Right ventricle myocardium inferior (tissue), 1 donor: Measurements from ENCODE around the gene SPACA9. TPM values are rescaled to one million over a fixed set of nuclear protein-coding genes. Genes with fewer than 3 reads are reported as not detected.

Source experiments
- ATAC-seq: fragments of 200-7000 bp; cut with Tn5 transposase; one replicate; pipeline ENCODE4 v1.9.1; 2020; ENCODE audit warnings: mild to moderate bottlenecking, moderate library complexity
- DNase-seq: peaks from one replicate; pipeline ENCODE4 v3.0.0; 2021; ENCODE audit errors: missing footprints
- intact Hi-C: fragments of 100-400 bp; cut with DNase I; formaldehyde crosslinking; loops from one replicate; pipeline ENCODE4 v1.11.0; 2022
- total RNA-seq: library from RNA; stranded (reverse); fragmentation: NEBNext Ultra II Directional; extraction: Animal tissue kit (Norgen Biotek cat#: 25700); gene quantifications from one replicate; pipeline ENCODE4 v1.2.1, GENCODE V29; 2021
- donor health status: DM: no; HTN: yes; CAD: no; lungs with severe emphysema.

SPACA9 gene
- total RNA-seq, 1 donor from 2014 or later, result 4.0 TPM

DNA sequence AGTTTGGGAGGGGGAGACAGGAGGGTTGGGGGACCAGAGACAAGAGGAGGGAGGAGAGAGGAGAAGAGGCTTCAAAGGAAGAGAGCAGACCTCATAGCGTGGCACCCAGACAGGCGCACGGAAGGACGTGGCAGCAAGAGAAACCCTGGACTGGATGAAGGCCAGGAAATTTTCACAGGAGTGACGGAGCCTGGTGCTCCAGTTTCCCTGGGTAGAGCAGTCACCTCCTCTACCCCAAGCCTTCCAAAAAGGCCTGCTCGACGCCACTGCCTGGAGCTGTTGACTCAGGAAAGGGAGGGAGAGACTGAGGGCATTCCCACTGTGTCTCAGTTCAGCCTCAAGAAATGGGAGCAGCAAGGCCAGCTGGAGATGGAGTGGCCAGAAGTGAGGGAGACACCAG lies 19.9 kb upstream of the SPACA9 start:
- no peak for ATAC-seq
- no peak for DNase-seq
- intact Hi-C loops, result no loop called here

DNA sequence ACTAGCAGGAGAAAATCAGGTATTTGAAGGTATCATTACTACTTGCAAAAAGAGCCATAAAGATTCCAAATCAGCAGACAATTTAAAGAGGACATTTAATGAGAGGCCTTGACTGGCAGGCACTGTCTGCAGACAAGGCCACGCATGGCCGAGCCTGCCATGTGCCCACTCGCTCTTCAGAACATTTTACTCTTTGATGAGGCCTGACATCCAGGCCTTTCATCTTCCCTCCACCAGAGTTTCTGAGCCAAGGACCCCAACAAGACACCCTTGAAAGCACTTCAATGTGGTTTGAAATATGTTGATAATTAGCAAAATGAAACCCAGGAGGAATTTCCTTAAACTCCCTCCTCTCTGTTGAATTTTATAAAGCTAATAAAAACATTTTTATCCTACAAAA lies 17.0 kb upstream of the SPACA9 start:
- no peak for ATAC-seq
- no peak for DNase-seq
- intact Hi-C loops, result no loop called here

GRCh38 chr9:132862533-132862932 lies 16.2 kb upstream of the SPACA9 start:
- ATAC-seq, result no peak
- intact Hi-C loops, result no loop called here
- DNase-seq, result no peak

GRCh38 chr9:132863096-132863495 lies 15.6 kb upstream of the SPACA9 start:
- ATAC-seq (no peak), DNase-seq (no peak)
- intact Hi-C loops, result no loop called here

DNA sequence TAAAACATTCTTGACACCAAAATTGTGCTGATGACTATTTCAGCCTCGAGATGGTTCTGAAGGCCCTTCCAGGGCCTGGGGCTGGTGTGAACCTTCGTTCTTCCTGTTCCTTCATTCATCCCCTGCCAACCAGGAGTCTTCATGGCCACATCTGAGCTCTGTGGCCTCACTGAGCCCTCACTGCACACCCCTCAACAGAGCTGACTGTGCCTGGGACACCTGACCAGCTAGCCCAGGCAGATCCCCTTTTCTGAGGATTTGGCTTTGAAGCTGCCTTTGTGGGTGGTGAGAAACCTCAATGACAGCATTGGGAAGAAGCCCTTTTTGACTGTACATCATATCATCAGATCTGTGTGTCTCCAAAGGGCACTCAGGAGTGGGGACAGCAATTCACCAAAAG lies 14.4 kb upstream of the SPACA9 start:
- intact Hi-C loops, result no loop called here
- ATAC-seq (no peak), DNase-seq (no peak)

DNA sequence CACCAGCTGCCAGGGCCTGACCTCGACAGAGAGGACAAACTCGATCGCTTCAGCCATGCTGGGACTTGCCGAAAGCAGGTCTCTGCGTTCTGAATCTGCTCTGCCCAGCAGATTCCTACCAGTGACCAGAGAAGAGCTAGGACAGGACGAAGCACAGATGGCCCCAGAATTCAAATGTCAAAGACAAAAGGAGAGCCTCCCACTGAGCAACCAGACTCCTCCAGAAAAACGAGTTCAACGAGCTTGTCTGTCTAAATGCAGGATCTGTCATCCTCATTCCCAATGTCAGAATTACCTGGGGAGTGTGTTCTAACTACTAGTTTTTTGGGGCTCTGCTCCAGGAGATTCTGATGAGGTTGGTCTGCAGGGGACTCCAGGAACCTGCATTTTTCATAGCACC lies 14.0 kb upstream of the SPACA9 start:
- ATAC-seq, result no peak
- intact Hi-C loops, result no loop called here
- DNase-seq, result no peak

DNA sequence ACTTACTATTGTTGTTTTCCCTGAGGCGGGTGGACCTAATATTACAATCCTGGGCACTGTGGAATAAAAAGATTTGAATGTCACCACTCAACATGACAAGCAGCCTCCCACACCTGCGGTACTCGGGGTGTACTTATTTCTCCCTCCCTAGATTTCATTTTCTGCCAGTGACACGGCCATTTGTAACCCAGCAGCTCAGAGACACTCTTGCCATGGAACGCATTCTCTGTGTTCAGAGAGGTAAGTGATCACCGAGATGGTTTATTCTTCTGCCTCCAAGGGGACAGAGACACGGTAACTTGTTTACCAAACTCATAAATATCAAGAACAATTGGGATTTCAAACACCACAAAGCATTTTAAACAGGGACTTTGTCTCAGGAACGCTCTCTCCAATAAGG lies 11.8 kb upstream of the SPACA9 start:
- DNase-seq (no peak), ATAC-seq (no peak)
- intact Hi-C loops, result no loop called here

- no peak for DNase-seq
- ATAC-seq, result no peak
- intact Hi-C loops, result no loop called here
These were observed 9.4 kb upstream of the SPACA9 start for GRCh38 chr9:132869266-132869665.

DNA sequence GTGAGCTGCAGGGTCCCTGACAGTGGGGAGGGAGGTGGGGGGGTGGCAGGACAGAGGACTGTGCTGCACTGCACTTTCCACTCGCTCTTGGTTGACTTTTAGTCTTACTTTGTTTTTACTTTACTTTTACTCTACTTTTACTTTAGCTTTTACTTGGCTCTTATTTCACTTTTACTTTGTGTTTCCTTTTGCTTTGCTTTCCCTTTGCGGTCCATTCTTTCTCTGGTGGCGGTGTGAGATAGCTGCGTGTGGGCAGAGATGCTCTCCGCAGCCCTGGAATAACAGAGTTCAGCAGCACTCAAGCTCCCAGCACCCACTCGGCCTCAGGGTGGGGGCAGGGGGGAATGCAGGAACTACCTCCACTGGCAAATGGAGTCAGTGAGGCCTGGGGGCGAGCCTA lies 5.3 kb upstream of the SPACA9 start:
- ATAC-seq (no peak), DNase-seq (no peak)
- intact Hi-C loops, result no loop called here

DNA sequence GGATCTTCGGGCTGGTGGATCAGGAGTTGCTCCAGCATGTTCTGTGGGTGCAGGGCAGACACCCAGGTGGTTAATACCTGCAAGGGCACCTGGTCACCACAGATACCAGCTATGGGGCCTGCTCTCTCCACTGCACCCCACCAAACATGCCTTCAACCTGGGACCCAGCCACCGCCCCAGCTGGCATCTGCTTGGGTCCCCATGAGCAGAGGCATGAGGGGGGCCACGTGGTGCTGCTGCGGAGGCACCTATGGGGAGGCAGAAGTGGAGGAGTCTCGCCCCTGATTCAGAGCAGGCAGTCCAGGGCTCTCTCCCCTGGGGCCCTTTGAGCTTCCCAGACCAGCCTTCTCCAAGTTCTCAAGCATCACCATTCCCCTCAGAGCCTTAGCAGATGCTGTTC lies 3.5 kb upstream of the SPACA9 start:
- DNase-seq, result no peak
- intact Hi-C loops, result no loop called here
- no peak for ATAC-seq

GRCh38 chr9:132876849-132877248 lies 1.8 kb upstream of the SPACA9 start:
- DNase-seq (no peak), ATAC-seq (no peak)
- intact Hi-C loops, result no loop called here

GRCh38 chr9:132877458-132877823 lies 1.3 kb upstream of the SPACA9 start:
- DNase-seq (no peak), ATAC-seq (no peak)
- intact Hi-C loops, result no loop called here

GRCh38 chr9:132877824-132878694 lies 639 bp upstream of the SPACA9 start, which contains the start of gene AK8:
Gene AK8, minus strand, starts transcription at chr9:132878284. Its CDS starts 29 bp downstream, at chr9:132878255.
- DNase-seq (peak; percentile 87), ATAC-seq (peak; percentile 86)
- intact Hi-C loops, result no loop called here

DNA sequence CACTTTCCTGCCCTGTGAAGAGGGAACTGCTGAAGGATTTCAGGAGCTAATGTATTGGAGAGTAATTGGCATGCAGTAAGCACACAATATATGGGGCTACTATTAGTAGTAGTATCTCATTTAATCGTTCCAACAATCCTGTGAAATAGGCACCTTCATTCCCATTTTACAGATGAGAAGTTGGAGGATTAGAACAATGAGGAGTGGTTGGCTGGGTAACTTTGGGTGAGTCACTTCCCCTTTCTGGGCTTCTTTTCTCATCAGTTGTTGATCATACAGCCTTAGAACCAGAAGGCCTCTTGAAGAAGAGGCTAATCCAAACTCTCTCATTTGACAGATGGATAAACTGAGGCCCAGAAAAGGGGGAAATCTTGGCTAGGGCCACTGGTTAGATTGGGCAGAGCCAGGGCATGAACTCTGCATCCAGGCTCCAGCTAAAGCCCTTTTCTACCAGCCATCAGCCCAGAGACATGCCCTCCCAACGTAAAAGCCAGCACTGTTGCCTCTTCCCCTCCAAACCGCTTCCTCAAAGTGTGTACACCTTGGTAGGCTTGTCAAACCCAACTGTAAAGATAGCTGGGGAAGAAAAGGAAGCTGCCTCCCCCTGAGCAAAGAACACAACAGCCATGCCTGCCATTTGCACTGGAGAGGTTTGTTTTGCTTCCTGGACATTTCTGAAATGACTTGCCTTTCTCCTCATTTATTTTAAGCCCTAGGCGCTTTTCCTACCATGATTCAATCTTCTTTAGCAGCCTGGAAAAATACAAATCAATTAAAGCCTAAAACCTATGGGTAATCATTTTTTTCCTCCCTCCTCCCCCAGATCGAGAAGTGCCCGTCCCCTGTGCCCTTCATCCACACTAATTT lies 992 bp downstream of the SPACA9 start:
- intact Hi-C loops, result no loop called here

DNA sequence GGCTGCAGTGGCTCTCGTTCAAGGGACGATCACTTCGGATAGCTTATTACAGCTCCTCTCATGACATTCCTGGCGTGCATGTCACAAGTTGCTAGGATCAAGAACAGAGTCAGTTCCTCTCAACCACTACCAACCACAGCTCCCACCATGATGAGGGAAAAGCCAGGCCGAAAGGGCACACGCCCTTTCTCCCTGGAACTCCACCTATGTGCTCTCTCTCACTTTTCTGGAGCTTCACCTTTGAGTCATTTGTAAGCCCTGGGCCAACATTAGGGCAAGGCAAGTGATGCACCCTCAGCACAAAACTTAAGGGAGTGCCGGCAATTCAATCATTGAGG lies 1.6 kb downstream of the SPACA9 start:
- DNase-seq (no peak), ATAC-seq (no peak)
- intact Hi-C loops, result no loop called here

More for the DNA sequence above, 992 bp downstream of the SPACA9 start:
- no peak for ATAC-seq
- no peak for DNase-seq

- intact Hi-C loops, result no loop called here
- DNase-seq (no peak), ATAC-seq (no peak)
These were observed 3.1 kb downstream of the SPACA9 start for GRCh38 chr9:132881826-132882225.

DNA sequence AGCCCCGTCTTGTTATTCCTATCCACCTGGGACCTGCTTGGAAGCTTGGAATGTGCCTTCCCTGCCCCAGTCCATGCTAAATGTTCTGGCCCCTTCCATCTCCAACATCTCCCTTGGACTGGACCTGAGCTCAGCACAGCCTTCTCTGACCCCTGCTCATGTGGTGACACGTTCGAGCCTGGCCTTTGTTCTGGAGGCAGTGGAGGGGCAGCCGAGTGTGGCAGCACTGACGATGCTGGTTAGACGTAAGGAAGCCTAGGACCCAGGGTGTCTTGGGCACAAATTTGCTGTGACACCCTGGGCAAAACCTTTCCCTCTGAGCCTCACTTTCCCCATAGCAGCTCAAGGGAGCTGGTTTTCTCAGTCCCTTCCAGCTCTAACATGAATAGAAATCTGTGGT lies 3.9 kb downstream of the SPACA9 start:
- intact Hi-C loops, result no loop called here

DNA sequence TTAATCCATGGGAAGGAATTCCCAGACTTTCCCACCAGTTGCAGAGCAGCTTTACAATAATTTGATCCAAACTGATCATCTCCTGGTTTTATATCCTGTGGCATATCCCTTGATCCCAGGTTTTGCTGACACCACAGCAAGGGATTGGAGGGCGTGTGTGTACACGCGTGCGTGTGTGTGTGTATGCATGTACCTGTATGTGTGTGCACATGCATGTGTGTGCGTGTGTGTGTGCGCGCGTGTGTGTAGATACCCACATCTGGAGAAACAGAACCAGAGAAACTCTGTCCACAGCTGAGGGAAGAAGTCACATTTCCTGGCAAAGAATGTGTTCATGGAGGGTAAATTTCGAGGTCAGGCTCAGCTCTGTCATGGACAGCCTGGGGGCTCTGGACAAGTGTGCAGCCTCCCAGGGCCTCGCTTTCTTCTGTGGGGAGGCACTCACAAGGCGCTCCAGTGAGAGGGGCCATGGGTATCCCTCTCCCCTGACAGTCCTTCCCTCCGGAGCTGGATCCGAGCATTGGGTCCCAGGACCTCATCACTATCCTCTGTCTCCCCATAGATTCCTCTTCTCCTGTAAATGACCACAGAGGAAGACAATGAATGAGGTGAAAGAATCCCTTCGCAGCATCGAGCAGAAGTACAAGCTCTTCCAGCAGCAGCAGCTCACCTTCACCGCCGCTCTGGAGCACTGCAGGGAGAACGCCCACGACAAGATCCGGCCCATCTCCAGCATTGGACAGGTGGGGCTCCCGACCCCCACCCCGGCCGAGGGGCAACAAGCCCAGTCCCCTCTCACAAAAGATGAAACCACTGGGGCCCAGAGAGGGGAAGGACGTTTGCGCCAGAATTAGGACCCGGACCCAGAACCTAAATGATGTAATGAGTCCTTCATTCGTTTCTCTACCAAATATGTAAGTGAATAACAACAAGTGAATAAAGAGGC lies 4.9 kb downstream of the SPACA9 start:
- ATAC-seq (no peak), DNase-seq (no peak)
- intact Hi-C loops, result no loop called here

More for the DNA sequence above, 3.9 kb downstream of the SPACA9 start:
- no peak for DNase-seq
- no peak for ATAC-seq

DNA sequence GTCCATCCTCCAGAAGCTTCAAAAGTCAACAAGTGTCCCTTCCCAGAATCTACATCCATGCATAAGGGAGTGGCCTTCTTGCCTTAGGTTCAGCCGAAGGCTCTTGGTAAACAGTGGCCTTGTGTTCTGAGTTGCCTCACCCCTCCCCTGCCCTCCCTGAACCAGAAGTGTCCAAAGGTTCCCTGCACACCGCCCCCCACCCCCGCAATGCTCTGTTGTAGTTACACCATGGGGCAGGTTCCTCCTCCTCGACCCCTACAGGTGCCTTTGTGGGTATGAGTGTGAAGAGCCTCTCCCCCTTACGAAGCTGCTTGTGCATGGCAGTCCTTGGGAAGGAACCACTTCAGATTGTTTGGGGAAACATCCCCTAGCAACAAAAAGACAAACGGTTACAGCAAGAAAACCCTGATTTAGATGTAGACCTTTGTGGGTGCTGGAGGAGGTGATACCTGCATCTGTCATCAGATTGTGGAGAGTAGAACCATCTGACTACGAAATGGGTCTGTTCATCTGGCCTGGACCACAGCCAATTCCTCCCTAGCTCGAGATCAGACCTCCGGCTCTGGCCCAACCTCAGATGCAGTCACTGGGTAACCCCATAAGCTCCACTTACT lies 7.1 kb downstream of the SPACA9 start:
- ATAC-seq (no peak), DNase-seq (no peak)
- intact Hi-C loops, result no loop called here
